Heart right ventricle (tissue), 16 donors: ENCODE data around the gene TEN1. TPM values are rescaled to one million over a fixed set of nuclear protein-coding genes. Genes with fewer than 3 reads are reported as not detected.
A peak's percentile ranks its signal among the peaks of the same experiment; 100 is the strongest.

Experiments
- ATAC-seq, 8 donors: fragments of 200-7000 bp; cut with Tn5 transposase; one replicate each; pipeline ENCODE4 v1.9.1; 2020; ENCODE audit warnings: mild to moderate bottlenecking in 8 of 8, moderate library complexity in 8 of 8, moderate number of reproducible peaks in 1 of 8
- DNase-seq, 2 donors: peaks; one replicate each; pipeline ENCODE4 v3.0.0-alpha.2; 2020
- H3K27ac ChIP-seq, 10 donors: fragments of 200-600 bp; sonication (generic) in 2 of 10; one replicate each; pipeline versions ENCODE4 v1.5.0 to v1.8.0; 2020 to 2022; ENCODE audit warnings: mild to moderate bottlenecking in 3 of 10
- H3K27me3 ChIP-seq, 7 donors: fragments of 200-600 bp; one replicate each; pipeline ENCODE4 v1.8.0; 2021 to 2022; ENCODE audit warnings: mild to moderate bottlenecking in 2 of 7
- H3K36me3 ChIP-seq, 9 donors: fragments of 200-600 bp; sonication (generic) in 1 of 9; one replicate each; pipeline versions ENCODE4 v1.5.0 to v1.8.0; 2020 to 2022; ENCODE audit warnings: mild to moderate bottlenecking in 2 of 9
- H3K4me1 ChIP-seq, 9 donors: fragments of 200-600 bp; sonication (generic) in 1 of 9; one replicate each; pipeline versions ENCODE4 v1.5.0 to v1.8.0; 2020 to 2022; ENCODE audit warnings: mild to moderate bottlenecking in 4 of 9
- H3K4me3 ChIP-seq, 10 donors: fragments of 200-600 bp; sonication (generic) in 2 of 10; one replicate each; pipeline versions ENCODE4 v1.5.0 to v1.8.0; 2020 to 2022; ENCODE audit warnings: mild to moderate bottlenecking in 7 of 10, moderate library complexity in 2 of 10
- H3K9me3 ChIP-seq, 11 donors: fragments of 200-600 bp in 10 of 11; sonication (generic) in 2 of 11; one replicate each; pipeline versions ENCODE4 v1.5.0 to v1.8.0; 2013 to 2022; ENCODE audit warnings: mild to moderate bottlenecking in 2 of 11, control low read depth in 1 of 11, moderate library complexity in 1 of 11
- WGBS, 2 donors: extraction: QIAGEN DNeasy Blood & Tissue Kit; methylation state at CpG; one replicate each; pipeline ENCODE4 v1.1.7; 2013; ENCODE audit warnings: inconsistent platforms in 1 of 2; 5-methylcytosine and 5-hydroxymethylcytosine counted together
- intact Hi-C, 10 donors: fragments of 100-400 bp; cut with DNase I; formaldehyde crosslinking; loops; one replicate each; pipeline versions ENCODE4 v1.11.1 to v1.14.2; 2022
- long read RNA-seq, 3 donors: library from polyadenylated mRNA; unstranded; transcript quantifications; one replicate each; pipeline ENCODE4 v2.0.0, GENCODE V29; 2020 to 2021
- polyA plus RNA-seq, 2 donors: library from polyadenylated mRNA; stranded (reverse); fragments of 200-250 nt; gene quantifications; one replicate each; pipeline ENCODE4 v1.2.3, GENCODE V29; 2013
- total RNA-seq, 10 donors: library from RNA; stranded (reverse); fragmentation: NEBNext Ultra II Directional in 3 of 10; extraction: Animal tissue kit (Norgen Biotek cat#: 25700) in 3 of 10; gene quantifications; one replicate each; pipeline versions ENCODE4 v1.2.1 to v1.2.4, GENCODE V29; 2021 to 2023
- TF ChIP-seq, protein P1 (sequence below), 9 donors: fragments of 200-600 bp; sonication (generic) in 2 of 9; IDR thresholded peaks; one replicate each; pipeline versions ENCODE4 v1.5.0 to v1.8.0; 2021 to 2022; ENCODE audit warnings: antibody characterized with exemption in 9 of 9, mild to moderate bottlenecking in 5 of 9, moderate library complexity in 1 of 9
- donor health status: Arrhythmogenic right ventricular cardiomyopathy.
- donor health status: ischemic (EF 13 %, LVEDD 7.1; RV severe dilation, severe dysfunction).
- donor health status: healthy with polysubstance abuse.
- donor health status: DM: no; HTN: yes; CAD: no.
- donor health status: DM: no; HTN: no; CAD: no.
- donor health status: ischemic (EF 25% LVEDD 6.9; RV normal size, moderate dysfunction).
- donor health status: ischemic (EF 25% LVEDD 5.7; RV mildly dilated, moderate dysfunction).
- donor health status: healthy.
- donor health status: DM: yes; HTN: yes; CAD: no.
- donor health status: Ischemic cardiomyopathy.
- donor health status: ischemic (EF 35%, LVEDD 5.7; RV mildly dilated, moderate dysfunction).
- donor health status: nonischemic (EF 11% LVEDD 7.7; RV severe dilation, severe dysfunction).
- donor health status: DM: yes; HTN: yes; CAD: no.
- donor health status: PGD.
- donor health status: ischemic (EF 29% LVEDD 5.4; RV normal size, mild dysfunction).
- donor health status: nonischemic (EF 23%, LVEDD 6.1; RV moderate dilation, normal function).

The TEN1 gene
- 10 to 100 TPM in 3 of 10 donors, 1 to 10 TPM in 7; 4.4 to 13.3 (median 9.0) TPM for total RNA-seq
- polyA plus RNA-seq: 10 to 100 TPM; 19.5 to 20.1 TPM
- long read RNA-seq, donor 1, transcript TEN1-201 (4 exons, 994 nt): major isoform, 6 of 8 reads
- long read RNA-seq, donor 1, partial matches to known transcripts: 0 of 8 reads
- long read RNA-seq, donor 1, other reads (novel, unspliced or antisense): 2 of 8 reads
- long read RNA-seq, donor 2, transcript TEN1-201 (4 exons, 994 nt): major isoform, 6 of 7 reads
- long read RNA-seq, donor 2, partial matches to known transcripts: 0 of 7 reads
- long read RNA-seq, donor 2, other reads (novel, unspliced or antisense): 1 of 7 reads
- long read RNA-seq, donor 3, transcript TEN1-201 (4 exons, 994 nt): major isoform, 7 of 8 reads
- long read RNA-seq, donor 3, partial matches to known transcripts: 0 of 8 reads
- long read RNA-seq, donor 3, other reads (novel, unspliced or antisense): 1 of 8 reads

- Histone ChIP-seq H3K9me3 (no peaks in the 10 kb centered on the region), H3K4me3 (peak within 1 kb of the TSS; percentile 70 to 97 (median 82)), H3K27ac (peak within 1 kb of the TSS; percentile 96 to 99 (median 98)), H3K36me3 (peaks cover 0 to 19% (median 0%) of the 10 kb centered on the region in 9 donors), H3K27me3 (no peaks in the 10 kb centered on the region), H3K4me1 (peaks cover 0 to 77% (median 47%) of the 10 kb centered on the region in 9 donors)
- TF ChIP-seq, protein P1, sequence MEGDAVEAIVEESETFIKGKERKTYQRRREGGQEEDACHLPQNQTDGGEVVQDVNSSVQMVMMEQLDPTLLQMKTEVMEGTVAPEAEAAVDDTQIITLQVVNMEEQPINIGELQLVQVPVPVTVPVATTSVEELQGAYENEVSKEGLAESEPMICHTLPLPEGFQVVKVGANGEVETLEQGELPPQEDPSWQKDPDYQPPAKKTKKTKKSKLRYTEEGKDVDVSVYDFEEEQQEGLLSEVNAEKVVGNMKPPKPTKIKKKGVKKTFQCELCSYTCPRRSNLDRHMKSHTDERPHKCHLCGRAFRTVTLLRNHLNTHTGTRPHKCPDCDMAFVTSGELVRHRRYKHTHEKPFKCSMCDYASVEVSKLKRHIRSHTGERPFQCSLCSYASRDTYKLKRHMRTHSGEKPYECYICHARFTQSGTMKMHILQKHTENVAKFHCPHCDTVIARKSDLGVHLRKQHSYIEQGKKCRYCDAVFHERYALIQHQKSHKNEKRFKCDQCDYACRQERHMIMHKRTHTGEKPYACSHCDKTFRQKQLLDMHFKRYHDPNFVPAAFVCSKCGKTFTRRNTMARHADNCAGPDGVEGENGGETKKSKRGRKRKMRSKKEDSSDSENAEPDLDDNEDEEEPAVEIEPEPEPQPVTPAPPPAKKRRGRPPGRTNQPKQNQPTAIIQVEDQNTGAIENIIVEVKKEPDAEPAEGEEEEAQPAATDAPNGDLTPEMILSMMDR (IDR thresholded peaks at IDR 0.05): peak in 7 of 9 donors; percentile 19 to 69 (median 46)
- intact Hi-C loops: loop anchor here in 2 of 10 donors (1.0 to 5.0 kb wide), 3 partner anchors 37 to 74 kb away; partner anchors contain the start of gene FBF1 (in 1 of the 2)
- DNase-seq: peak; percentile 98 to 99
- peak; percentile 97 to 99 (median 98) for ATAC-seq
- 0% methylated on average over 69 to 72 of the region's 72 CpGs for WGBS, 2 donors
Observed at GRCh38 chr17:75978938-75979704, at the start of gene TEN1, which contains the start of gene ACOX1. TEN1 (plus strand) TSS chr17:75979240; CDS start chr17:75986193, 6,953 bp downstream. ACOX1 (minus strand) TSS chr17:75979166; CDS start chr17:75979073, 93 bp downstream.

- H3K4me1 ChIP-seq: no peaks in the 10 kb centered on the region
- no peak overlapping the region for H3K4me3 ChIP-seq
- intact Hi-C loops: no loop called here
- ATAC-seq (no peak), DNase-seq (no peak)
- no peaks in the 10 kb centered on the region for H3K9me3 ChIP-seq
- H3K36me3 ChIP-seq: peaks cover 0 to 9% (median 0%) of the 10 kb centered on the region in 9 donors
- WGBS, 2 donors: 91 to 93% methylated on average over 4 of the region's 4 CpGs
- H3K27ac ChIP-seq: no peak overlapping the region
- no peaks in the 10 kb centered on the region for H3K27me3 ChIP-seq
- TF ChIP-seq, protein P1 (IDR thresholded peaks at IDR 0.05): no peak
Observed at GRCh38 chr17:75931062-75931461, 48.0 kb upstream of the TEN1 start.

DNA sequence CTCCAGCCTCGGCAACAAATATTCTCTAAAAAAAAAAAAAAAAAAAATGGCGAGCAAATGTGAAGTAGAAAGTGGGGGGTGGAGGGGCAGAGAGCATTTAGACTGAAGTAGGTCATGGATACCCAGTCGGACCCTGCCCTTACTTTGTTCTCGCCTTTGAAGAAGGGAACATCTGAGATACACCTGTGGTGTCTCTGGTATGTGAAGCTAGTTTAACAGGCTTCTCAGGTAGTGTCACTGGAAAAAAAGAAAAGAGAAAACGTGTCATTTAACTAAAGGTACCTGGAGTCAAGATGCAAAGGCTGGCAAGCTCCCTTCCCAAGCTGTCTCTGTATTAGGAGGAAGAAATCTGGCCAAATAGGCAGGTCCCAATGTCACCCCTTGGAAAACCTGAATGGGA is 46.2 kb upstream of the TEN1 start:
- Histone ChIP-seq H3K36me3 (peaks cover 0 to 4% (median 0%) of the 10 kb centered on the region in 9 donors), H3K4me1 (no peaks in the 10 kb centered on the region), H3K27me3 (no peaks in the 10 kb centered on the region), H3K4me3 (no peak overlapping the region), H3K9me3 (no peaks in the 10 kb centered on the region), H3K27ac (no peak overlapping the region)
- DNase-seq: no peak
- no peak for ATAC-seq
- 93% methylated on average over 5 of the region's 5 CpGs for WGBS, 2 donors
- TF ChIP-seq, protein P1 (IDR thresholded peaks at IDR 0.05): no peak
- intact Hi-C loops: no loop called here

DNA sequence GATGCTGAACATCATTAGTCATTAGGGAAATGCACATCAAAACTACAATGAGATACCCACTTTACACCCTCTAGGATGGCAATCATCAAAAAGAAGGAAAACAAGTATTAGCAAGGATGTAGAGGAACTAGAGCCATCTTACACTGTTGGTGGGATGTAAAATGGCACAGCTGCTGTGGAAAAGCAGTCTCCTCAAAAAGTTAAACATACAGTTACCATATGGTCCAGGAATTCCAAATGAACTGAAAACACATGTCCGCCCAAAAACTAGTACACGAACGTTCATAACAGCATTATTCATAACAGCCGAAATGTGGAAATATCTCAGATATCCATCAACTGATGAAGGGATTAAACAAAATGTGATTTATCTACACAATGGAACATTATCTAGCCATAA is 45.2 kb upstream of the TEN1 start:
- intact Hi-C loops: no loop called here
- DNase-seq: no peak
- Histone ChIP-seq H3K4me1 (no peaks in the 10 kb centered on the region), H3K9me3 (no peaks in the 10 kb centered on the region), H3K36me3 (peaks cover 0 to 4% (median 0%) of the 10 kb centered on the region in 9 donors), H3K27me3 (no peaks in the 10 kb centered on the region), H3K4me3 (no peak overlapping the region), H3K27ac (no peak overlapping the region)
- ATAC-seq: no peak
- TF ChIP-seq, protein P1 (IDR thresholded peaks at IDR 0.05): no peak
- WGBS, 2 donors: 86 to 96% methylated on average over 4 of the region's 4 CpGs
